ENCODE measurements around the gene SHC3. TPM values are rescaled to one million over a fixed set of nuclear protein-coding genes. Genes with fewer than 3 reads are reported as not detected.
A peak's percentile ranks its signal among the peaks of the same experiment; 100 is the strongest.

The SHC3 gene
- total RNA-seq, 2 donors from 2014 or later: 0.95 to 1.3 TPM

- Histone ChIP-seq H3K27ac (ENCODE audit: low read depth, low read length) (no peak overlapping the region), H3K9me3 (ENCODE audit: control insufficient read depth, low read length) (peaks cover 39% of the 10 kb centered on the region), H3K36me3 (ENCODE audit: control insufficient read depth, insufficient read depth, low read length) (no peaks in the 10 kb centered on the region), H3K27me3 (ENCODE audit: control insufficient read depth, insufficient read depth, low read length, poor library complexity, severe bottlenecking) (no peaks in the 10 kb centered on the region), H3K4me3 (ENCODE audit: low read length) (no peak overlapping the region), H3K9ac (ENCODE audit: extremely low read depth, low read length, poor library complexity, severe bottlenecking) (no peak overlapping the region), H3K4me1 (ENCODE audit: control insufficient read depth, insufficient read depth, low read length) (no peaks in the 10 kb centered on the region)
- Mint-ChIP-seq H3K4me3 (no peak overlapping the region), H3K4me1 (peaks cover 4% of the 10 kb centered on the region), H3K27me3 (ENCODE audit: insufficient read depth) (no peaks in the 10 kb centered on the region), H3K36me3 (ENCODE audit: low read depth) (no peaks in the 10 kb centered on the region), H3K9me3 (peaks cover 23% of the 10 kb centered on the region), H3K27ac (no peak overlapping the region)
- TF ChIP-seq CTCF (conservative IDR thresholded peaks at IDR 0.05): no peak
- 94 to 95% methylated on average over 2 of the region's 2 CpGs for WGBS, 2 experiments (ENCODE audit: insufficient coverage in 1 of 2, insufficient read length in 1 of 2)
- no peak for DNase-seq
Measured at GRCh38 chr9:88979021-88979420, 199.6 kb downstream of the SHC3 start.

- Mint-ChIP-seq H3K27me3 (ENCODE audit: insufficient read depth) (no peaks in the 10 kb centered on the region), H3K36me3 (ENCODE audit: low read depth) (no peaks in the 10 kb centered on the region), H3K27ac (no peak overlapping the region), H3K4me1 (peaks cover 4% of the 10 kb centered on the region), H3K4me3 (no peak overlapping the region), H3K9me3 (peaks cover 23% of the 10 kb centered on the region)
- Histone ChIP-seq H3K36me3 (ENCODE audit: control insufficient read depth, insufficient read depth, low read length) (no peaks in the 10 kb centered on the region), H3K27me3 (ENCODE audit: control insufficient read depth, insufficient read depth, low read length, poor library complexity, severe bottlenecking) (no peaks in the 10 kb centered on the region), H3K9me3 (ENCODE audit: control insufficient read depth, low read length) (peaks cover 39% of the 10 kb centered on the region), H3K4me1 (ENCODE audit: control insufficient read depth, insufficient read depth, low read length) (no peaks in the 10 kb centered on the region), H3K27ac (ENCODE audit: low read depth, low read length) (no peak overlapping the region), H3K9ac (ENCODE audit: extremely low read depth, low read length, poor library complexity, severe bottlenecking) (no peak overlapping the region), H3K4me3 (ENCODE audit: low read length) (no peak overlapping the region)
- peak; percentile 38 for DNase-seq
- 88 to 96% methylated on average over 4 to 5 of the region's 5 CpGs for WGBS, 2 experiments (ENCODE audit: insufficient coverage in 1 of 2, insufficient read length in 1 of 2)
- no peak for TF ChIP-seq CTCF (conservative IDR thresholded peaks at IDR 0.05)
Measured at GRCh38 chr9:88978034-88978433, 200.6 kb downstream of the SHC3 start.

- Mint-ChIP-seq H3K4me1 (peaks cover 4% of the 10 kb centered on the region), H3K4me3 (no peak overlapping the region), H3K9me3 (peaks cover 17% of the 10 kb centered on the region), H3K36me3 (ENCODE audit: low read depth) (no peaks in the 10 kb centered on the region), H3K27ac (no peak overlapping the region), H3K27me3 (ENCODE audit: insufficient read depth) (no peaks in the 10 kb centered on the region)
- H3K9ac ChIP-seq (ENCODE audit: extremely low read depth, low read length, poor library complexity, severe bottlenecking): no peak overlapping the region
- peaks cover 29% of the 10 kb centered on the region for H3K9me3 ChIP-seq (ENCODE audit: control insufficient read depth, low read length)
- DNase-seq: peak; percentile 34
- no peak overlapping the region for H3K27ac ChIP-seq (ENCODE audit: low read depth, low read length)
- no peaks in the 10 kb centered on the region for H3K36me3 ChIP-seq (ENCODE audit: control insufficient read depth, insufficient read depth, low read length)
- no peaks in the 10 kb centered on the region for H3K4me1 ChIP-seq (ENCODE audit: control insufficient read depth, insufficient read depth, low read length)
- WGBS, 2 experiments (ENCODE audit: insufficient coverage in 1 of 2, insufficient read length in 1 of 2): 90 to 95% methylated on average over 5 of the region's 5 CpGs
- H3K4me3 ChIP-seq (ENCODE audit: low read length): no peak overlapping the region
- no peaks in the 10 kb centered on the region for H3K27me3 ChIP-seq (ENCODE audit: control insufficient read depth, insufficient read depth, low read length, poor library complexity, severe bottlenecking)
- TF ChIP-seq CTCF (conservative IDR thresholded peaks at IDR 0.05): no peak
Measured at GRCh38 chr9:88976890-88977257, 201.7 kb downstream of the SHC3 start.
